GM12878 (cell line): ENCODE measurements around the gene HRCT1. TPM values are rescaled to one million over a fixed set of nuclear protein-coding genes. Genes with fewer than 3 reads are reported as not detected.

Experiments used
- ATAC-seq: fragments of 200-7000 bp; cut with Tn5 transposase; 3 replicates; pipeline ENCODE4 v1.9.1; 2020; ENCODE audit warnings: mild to moderate bottlenecking, moderate library complexity
- BruUV-seq: library from RNA; stranded (reverse); fragments of 400-500 nt; replicated peaks from 2 replicates; lab custom pipeline; 2021; lab: Mats Ljungman, UMichigan
- CTCF ChIA-PET: fragments of 300-600 bp; sonication (Branson Sonifier 250); formaldehyde crosslinking; extraction: SDS; loops from one replicate; lab custom pipeline; 2021; ENCODE audit warnings: inconsistent platforms; lab: Yijun Ruan, JAX
- POLR2A ChIA-PET: fragments of 350-600 bp; formaldehyde crosslinking; extraction: SDS; loops from one replicate; lab custom pipeline; 2021; ENCODE audit warnings: inconsistent platforms; lab: Charles Lee
- RAD21 ChIA-PET: fragments of 300-600 bp; sonication (Branson Sonifier 250); formaldehyde crosslinking; loops from one replicate; lab custom pipeline; 2023; ENCODE audit warnings: antibody characterized with exemption; ENCODE audit not compliant: unreplicated experiment; lab: Charles Lee
- SMC1A ChIA-PET: fragments of 300-600 bp; sonication (Branson Sonifier 250); formaldehyde crosslinking; loops from one replicate; lab custom pipeline; 2023; ENCODE audit not compliant: unreplicated experiment, uncharacterized antibody; lab: Charles Lee
- DNase-seq: peaks from one replicate; pipeline ENCODE4 v3.0.0-alpha.2; 2011; ENCODE audit warnings: low read depth, low spot score
- FAIRE-seq: peaks from 3 replicates; lab custom pipeline; 2011; peaks lifted over from hg19 to GRCh38; lab: Jason Lieb, UNC
- H2AFZ ChIP-seq: 2 replicates; pipeline ENCODE4 v1.6.0; 2011; ENCODE audit warnings: low read depth, low read length, control low read depth; ENCODE audit not compliant: control insufficient read depth
- H3K27ac ChIP-seq: 2 replicates; pipeline ENCODE4 v1.5.1; 2011; ENCODE audit warnings: control low read depth; ENCODE audit not compliant: control insufficient read depth, insufficient read depth
- H3K27me3 ChIP-seq, 2 experiments: replicated peaks in 1 of 2; 2 replicates each; pipeline versions ENCODE4 v1.6.0 to v1.6.1; 2011; ENCODE audit warnings: low read length in 1 of 2; ENCODE audit not compliant: control insufficient read depth in 2 of 2, insufficient read depth in 2 of 2
- H3K36me3 ChIP-seq, 2 experiments: 2 replicates each; pipeline ENCODE4 v1.5.1; 2011; ENCODE audit warnings: low read length in 1 of 2; ENCODE audit not compliant: control insufficient read depth in 2 of 2, insufficient read depth in 2 of 2
- H3K4me1 ChIP-seq: 2 replicates; pipeline ENCODE4 v1.6.1; 2011; ENCODE audit warnings: mild to moderate bottlenecking, low read length, moderate library complexity, mixed read lengths; ENCODE audit not compliant: control insufficient read depth, insufficient read depth
- H3K4me2 ChIP-seq: 2 replicates; pipeline ENCODE4 v1.6.0; 2011; ENCODE audit warnings: control low read depth; ENCODE audit not compliant: control insufficient read depth, insufficient read depth
- H3K4me3 ChIP-seq: fragments of 200-600 bp; sonication (generic); 2 replicates; pipeline ENCODE4 v1.5.1; 2016
- H3K79me2 ChIP-seq: 2 replicates; pipeline ENCODE4 v1.6.0; 2011; ENCODE audit warnings: low read length; ENCODE audit not compliant: control insufficient read depth, insufficient read depth
- H3K9ac ChIP-seq: 2 replicates; pipeline ENCODE4 v1.8.0; 2011; ENCODE audit warnings: low read length, control low read depth, mixed read lengths; ENCODE audit not compliant: control insufficient read depth, insufficient read depth
- H3K9me3 ChIP-seq: replicated peaks from 3 replicates; pipeline ENCODE4 v1.5.1; 2011; ENCODE audit warnings: mild to moderate bottlenecking, low read length; ENCODE audit not compliant: control insufficient read depth, insufficient read depth
- H4K20me1 ChIP-seq: 2 replicates; pipeline ENCODE4 v1.6.0; 2011; ENCODE audit not compliant: control insufficient read depth, insufficient read depth
- GABPA ChIP-seq: IDR thresholded peaks from 2 replicates; pipeline ENCODE4 v1.6.1; 2014; ENCODE audit warnings: antibody characterized with exemption, low read depth, mild to moderate bottlenecking, inconsistent platforms
- HCFC1 ChIP-seq: fragments of 150-350 bp; IDR thresholded peaks from 2 replicates; pipeline ENCODE4 v1.6.1; 2014; ENCODE audit warnings: low read length
- MEF2A ChIP-seq: IDR thresholded peaks from 2 replicates; pipeline ENCODE4 v1.6.1; 2011; ENCODE audit warnings: low read depth, mild to moderate bottlenecking, low read length, moderate library complexity; ENCODE audit not compliant: insufficient read depth
- NR2C1 ChIP-seq: fragments of 450-650 bp; IDR thresholded peaks from 2 replicates; pipeline ENCODE4 v1.6.1; 2017; ENCODE audit warnings: antibody characterized with exemption, mild to moderate bottlenecking, moderate library complexity
- PML ChIP-seq: IDR thresholded peaks from 2 replicates; pipeline ENCODE4 v1.6.1; 2012; ENCODE audit warnings: low read length, inconsistent platforms
- RELA ChIP-seq: fragments of 450-650 bp; IDR thresholded peaks from 2 replicates; pipeline ENCODE4 v1.8.0; 2014; ENCODE audit warnings: borderline replicate concordance; ENCODE audit not compliant: partially characterized antibody
- ZNF207 ChIP-seq: fragments of 450-650 bp; IDR thresholded peaks from 2 replicates; pipeline ENCODE4 v1.6.1; 2014; ENCODE audit warnings: antibody characterized with exemption, mild to moderate bottlenecking, borderline replicate concordance
- ZNF384 ChIP-seq: IDR thresholded peaks from 2 replicates; pipeline ENCODE4 v1.6.1; 2012; ENCODE audit warnings: low read depth, mild to moderate bottlenecking, low read length, improper control_type of control experiment, borderline replicate concordance
- ZZZ3 ChIP-seq: IDR thresholded peaks from 2 replicates; pipeline ENCODE4 v1.6.1; 2011; ENCODE audit warnings: low read depth; ENCODE audit not compliant: control insufficient read depth, insufficient read length
- WGBS: methylation state at CpG from one replicate; pipeline ENCODE4 v1.1.6; 2016; ENCODE audit warnings: low lambda C conversion rate; ENCODE audit not compliant: insufficient replicate concordance, insufficient coverage; ENCODE audit errors: missing lambda C conversion rate; 5-methylcytosine and 5-hydroxymethylcytosine counted together
- in situ Hi-C: fragments of 300-500 bp; cut with MboI; formaldehyde crosslinking; loops from 9 replicates; pipeline ENCODE4 v1.14.3; 2018; ENCODE audit warnings: mixed read lengths
- intact Hi-C: fragments of 100-400 bp; cut with micrococcal nuclease; formaldehyde crosslinking; loops from one replicate; pipeline ENCODE4 v1.14.2; 2022; ENCODE audit not compliant: unreplicated experiment
- polyA plus RNA-seq, 11 experiments: library from polyadenylated mRNA; depleted of rRNA in 4 of 11; unstranded in 6 of 11; stranded (reverse) in 5 of 11; fragments of >200 nt; fragmentation: Nextera tagmentation in 4 of 11; fragmentation: Illumina TruSeq in 1 of 11; extraction: Ambion mirVana in 4 of 11; extraction: Trizol in 1 of 11; gene quantifications; 1 replicate in 1 of 11; 2 replicates in 10 of 11; pipeline versions ENCODE4 v1.2.1 to v1.2.3, GENCODE V29; 2011 to 2016; ENCODE audit warnings: inconsistent platforms in 2 of 11, missing spikeins in 2 of 11, low read depth in 1 of 11
- total RNA-seq, 4 experiments: library from RNA; depleted of rRNA in 3 of 4; stranded (reverse); fragments of >200 nt in 3 of 4; fragmentation: Illumina TruSeq in 1 of 4; extraction: Trizol in 1 of 4; gene quantifications; 2 replicates each; pipeline versions ENCODE4 v1.2.1 to v1.2.3, GENCODE V29; 2013 to 2021
- TF ChIP-seq, protein P1 (sequence below): IDR thresholded peaks from 2 replicates; pipeline ENCODE4 v1.6.1; 2011; ENCODE audit warnings: borderline replicate concordance, low read depth, mild to moderate bottlenecking, moderate library complexity, low read length; ENCODE audit not compliant: insufficient read depth, poor library complexity, severe bottlenecking
- TF ChIP-seq, protein P2 (sequence below): fragments of 450-650 bp; IDR thresholded peaks from 2 replicates; pipeline ENCODE4 v1.6.1; 2018; ENCODE audit warnings: borderline replicate concordance, mild to moderate bottlenecking; ENCODE audit not compliant: partially characterized antibody
- TF ChIP-seq, protein P3 (sequence below): IDR thresholded peaks from 2 replicates; pipeline ENCODE4 v1.6.1; 2011; ENCODE audit warnings: low read depth, mild to moderate bottlenecking, low read length, moderate library complexity, borderline replicate concordance; ENCODE audit errors: extremely low read depth
- TF ChIP-seq, protein P4 (sequence below): IDR thresholded peaks from 2 replicates; pipeline ENCODE4 v1.6.1; 2012; ENCODE audit warnings: low read length, inconsistent platforms

HRCT1 gene
- total and polyA plus RNA-seq, 10 of the 15 experiments (the other 5 are each of a cell fraction or from before 2014, with no cell fraction given), result not detected

DNA sequence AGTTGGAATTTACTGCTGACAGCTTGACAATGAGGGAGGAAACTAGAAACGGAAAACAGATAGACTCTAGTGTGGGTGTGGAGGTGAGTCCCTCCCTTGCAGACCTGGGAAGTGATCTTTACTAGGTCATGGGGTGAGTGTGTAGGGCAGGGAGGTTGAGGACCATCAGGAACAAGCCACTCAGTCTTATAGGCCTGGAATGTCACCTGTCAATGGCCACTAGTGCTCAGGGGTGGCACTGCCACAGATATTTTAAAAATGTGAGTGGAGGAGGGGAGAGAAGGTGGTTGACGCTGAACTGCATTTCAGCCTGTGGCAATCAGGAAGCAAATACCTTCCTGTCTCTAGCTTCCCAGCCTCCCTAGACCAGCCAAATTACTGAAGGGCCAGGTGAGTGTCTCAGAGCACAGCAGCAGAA is 42.9 kb downstream of the HRCT1 start:
- no peak for FAIRE-seq
- ChIA-PET SMC1A (no interaction called here), POLR2A (no interaction called here), CTCF (interaction anchor here (1.3 kb wide), 2 partner anchors 8 to 74 kb away, joined by 3 to 4 read pairs; no protein-coding TSS in a partner anchor), RAD21 (no interaction called here)
- in situ Hi-C loops, result no loop called here
- Histone ChIP-seq H3K79me2 (no peaks in the 10 kb centered on the region), H4K20me1 (no peaks in the 10 kb centered on the region), H3K9ac (no peak overlapping the region), H3K4me3 (no peak overlapping the region), H3K9me3 (no peaks in the 10 kb centered on the region), H3K4me1 (no peaks in the 10 kb centered on the region), H2AFZ (no peak overlapping the region), H3K36me3 (no peaks in the 10 kb centered on the region), H3K27me3 (no peaks in the 10 kb centered on the region), H3K4me2 (no peak overlapping the region), H3K27ac (no peak overlapping the region)
- TF ChIP-seq ZNF207, result no peak
- TF ChIP-seq PML, result no peak
- no peak for TF ChIP-seq ZNF384
- TF ChIP-seq, protein P1, sequence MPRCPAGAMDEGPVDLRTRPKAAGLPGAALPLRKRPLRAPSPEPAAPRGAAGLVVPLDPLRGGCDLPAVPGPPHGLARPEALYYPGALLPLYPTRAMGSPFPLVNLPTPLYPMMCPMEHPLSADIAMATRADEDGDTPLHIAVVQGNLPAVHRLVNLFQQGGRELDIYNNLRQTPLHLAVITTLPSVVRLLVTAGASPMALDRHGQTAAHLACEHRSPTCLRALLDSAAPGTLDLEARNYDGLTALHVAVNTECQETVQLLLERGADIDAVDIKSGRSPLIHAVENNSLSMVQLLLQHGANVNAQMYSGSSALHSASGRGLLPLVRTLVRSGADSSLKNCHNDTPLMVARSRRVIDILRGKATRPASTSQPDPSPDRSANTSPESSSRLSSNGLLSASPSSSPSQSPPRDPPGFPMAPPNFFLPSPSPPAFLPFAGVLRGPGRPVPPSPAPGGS, result no peak
- no peak for TF ChIP-seq ZZZ3
- TF ChIP-seq, protein P2, sequence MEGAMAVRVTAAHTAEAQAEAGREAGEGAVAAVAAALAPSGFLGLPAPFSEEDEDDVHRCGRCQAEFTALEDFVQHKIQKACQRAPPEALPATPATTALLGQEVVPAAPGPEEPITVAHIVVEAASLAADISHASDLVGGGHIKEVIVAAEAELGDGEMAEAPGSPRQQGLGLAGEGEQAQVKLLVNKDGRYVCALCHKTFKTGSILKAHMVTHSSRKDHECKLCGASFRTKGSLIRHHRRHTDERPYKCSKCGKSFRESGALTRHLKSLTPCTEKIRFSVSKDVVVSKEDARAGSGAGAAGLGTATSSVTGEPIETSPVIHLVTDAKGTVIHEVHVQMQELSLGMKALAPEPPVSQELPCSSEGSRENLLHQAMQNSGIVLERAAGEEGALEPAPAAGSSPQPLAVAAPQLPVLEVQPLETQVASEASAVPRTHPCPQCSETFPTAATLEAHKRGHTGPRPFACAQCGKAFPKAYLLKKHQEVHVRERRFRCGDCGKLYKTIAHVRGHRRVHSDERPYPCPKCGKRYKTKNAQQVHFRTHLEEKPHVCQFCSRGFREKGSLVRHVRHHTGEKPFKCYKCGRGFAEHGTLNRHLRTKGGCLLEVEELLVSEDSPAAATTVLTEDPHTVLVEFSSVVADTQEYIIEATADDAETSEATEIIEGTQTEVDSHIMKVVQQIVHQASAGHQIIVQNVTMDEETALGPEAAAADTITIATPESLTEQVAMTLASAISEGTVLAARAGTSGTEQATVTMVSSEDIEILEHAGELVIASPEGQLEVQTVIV, result no peak
- TF ChIP-seq, protein P3, sequence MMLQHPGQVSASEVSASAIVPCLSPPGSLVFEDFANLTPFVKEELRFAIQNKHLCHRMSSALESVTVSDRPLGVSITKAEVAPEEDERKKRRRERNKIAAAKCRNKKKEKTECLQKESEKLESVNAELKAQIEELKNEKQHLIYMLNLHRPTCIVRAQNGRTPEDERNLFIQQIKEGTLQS, result no peak
- TF ChIP-seq, protein P4, sequence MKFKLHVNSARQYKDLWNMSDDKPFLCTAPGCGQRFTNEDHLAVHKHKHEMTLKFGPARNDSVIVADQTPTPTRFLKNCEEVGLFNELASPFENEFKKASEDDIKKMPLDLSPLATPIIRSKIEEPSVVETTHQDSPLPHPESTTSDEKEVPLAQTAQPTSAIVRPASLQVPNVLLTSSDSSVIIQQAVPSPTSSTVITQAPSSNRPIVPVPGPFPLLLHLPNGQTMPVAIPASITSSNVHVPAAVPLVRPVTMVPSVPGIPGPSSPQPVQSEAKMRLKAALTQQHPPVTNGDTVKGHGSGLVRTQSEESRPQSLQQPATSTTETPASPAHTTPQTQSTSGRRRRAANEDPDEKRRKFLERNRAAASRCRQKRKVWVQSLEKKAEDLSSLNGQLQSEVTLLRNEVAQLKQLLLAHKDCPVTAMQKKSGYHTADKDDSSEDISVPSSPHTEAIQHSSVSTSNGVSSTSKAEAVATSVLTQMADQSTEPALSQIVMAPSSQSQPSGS, result no peak
- no peak for TF ChIP-seq RELA
- no peak for TF ChIP-seq HCFC1
- TF ChIP-seq MEF2A, result no peak
- no peak for TF ChIP-seq GABPA
- no peak for TF ChIP-seq NR2C1
- WGBS, result 32% methylated on average over 2 of the region's 2 CpGs
- DNase-seq, result no peak
- BruUV-seq, result no TSS peak
- ATAC-seq, result no peak
- intact Hi-C loops, result no loop called here
